Activated T-cell treated with anti-CD3 and anti-CD28 coated beads, Interleukin-2, amount 50 U/mL, for 24 hours (primary cell): Measurements from ENCODE around the gene NTMT1.

ENCODE experiments used
- DNase-seq: peaks from one replicate; pipeline ENCODE4 v3.0.0-alpha.2; 2020
- H3K27ac Mint-ChIP-seq: 2 replicates; pipeline ENCODE4 v1.8.0; 2020; ENCODE audit warnings: mild to moderate bottlenecking, mixed read lengths
- H3K27me3 Mint-ChIP-seq: 2 replicates; pipeline ENCODE4 v1.8.0; 2020; ENCODE audit warnings: mixed read lengths
- H3K36me3 Mint-ChIP-seq: 2 replicates; pipeline ENCODE4 v1.8.0; 2020; ENCODE audit warnings: low read depth, mixed read lengths
- H3K4me1 Mint-ChIP-seq: 2 replicates; pipeline ENCODE4 v1.8.0; 2020; ENCODE audit warnings: low read depth, mixed read lengths
- H3K4me3 Mint-ChIP-seq: 2 replicates; pipeline ENCODE4 v1.8.0; 2020; ENCODE audit warnings: mild to moderate bottlenecking, moderate library complexity, mixed read lengths
- H3K9me3 Mint-ChIP-seq: 2 replicates; pipeline ENCODE4 v1.8.0; 2020; ENCODE audit warnings: mixed read lengths

The NTMT1 gene

GRCh38 chr9:129626079-129626624, at the start of gene NTMT1:
Gene NTMT1 (plus strand): TSS chr9:129626163. CDS start chr9:129632704, 6,541 bp downstream.
- DNase-seq, result peak; percentile 97
- Mint-ChIP-seq H3K4me3 (peak within 1 kb of the TSS; percentile 84), H3K36me3 (peaks cover 52% of the 10 kb centered on the region), H3K27ac (peak within 1 kb of the TSS; percentile 91), H3K9me3 (no peaks in the 10 kb centered on the region), H3K27me3 (peaks cover 9% of the 10 kb centered on the region), H3K4me1 (peaks cover 62% of the 10 kb centered on the region)

- Mint-ChIP-seq H3K27me3 (no peaks in the 10 kb centered on the region), H3K9me3 (peaks cover 7% of the 10 kb centered on the region), H3K4me3 (no peak overlapping the region), H3K4me1 (peaks cover 17% of the 10 kb centered on the region), H3K27ac (no peak overlapping the region), H3K36me3 (no peaks in the 10 kb centered on the region)
- DNase-seq, result no peak
These were observed 49.1 kb upstream of the NTMT1 start for GRCh38 chr9:129576546-129577543.

- peaks cover 40% of the 10 kb centered on the region for H3K4me1 Mint-ChIP-seq
- H3K4me3 Mint-ChIP-seq, result no peak overlapping the region
- DNase-seq, result no peak
- no peaks in the 10 kb centered on the region for H3K36me3 Mint-ChIP-seq
- H3K27ac Mint-ChIP-seq, result no peak overlapping the region
- no peaks in the 10 kb centered on the region for H3K9me3 Mint-ChIP-seq
- no peaks in the 10 kb centered on the region for H3K27me3 Mint-ChIP-seq
These were observed 46.7 kb upstream of the NTMT1 start for GRCh38 chr9:129579294-129579693.

GRCh38 chr9:129580211-129580915, 45.6 kb upstream of the NTMT1 start:
- H3K4me3 Mint-ChIP-seq, result no peak overlapping the region
- no peaks in the 10 kb centered on the region for H3K27me3 Mint-ChIP-seq
- no peaks in the 10 kb centered on the region for H3K36me3 Mint-ChIP-seq
- peaks cover 47% of the 10 kb centered on the region for H3K4me1 Mint-ChIP-seq
- H3K9me3 Mint-ChIP-seq, result no peaks in the 10 kb centered on the region
- no peak overlapping the region for H3K27ac Mint-ChIP-seq
- DNase-seq, result peak; percentile 47

GRCh38 chr9:129581505-129582189, 44.3 kb upstream of the NTMT1 start:
- Mint-ChIP-seq H3K4me3 (no peak overlapping the region), H3K9me3 (no peaks in the 10 kb centered on the region), H3K36me3 (no peaks in the 10 kb centered on the region), H3K27me3 (no peaks in the 10 kb centered on the region), H3K27ac (no peak overlapping the region), H3K4me1 (peaks cover 56% of the 10 kb centered on the region)
- no peak for DNase-seq

- Mint-ChIP-seq H3K27me3 (no peaks in the 10 kb centered on the region), H3K36me3 (no peaks in the 10 kb centered on the region), H3K27ac (no peak overlapping the region), H3K9me3 (no peaks in the 10 kb centered on the region), H3K4me1 (peaks cover 65% of the 10 kb centered on the region), H3K4me3 (no peak overlapping the region)
- no peak for DNase-seq
These were observed 43.1 kb upstream of the NTMT1 start for GRCh38 chr9:129582855-129583254.

- DNase-seq, result no peak
- Mint-ChIP-seq H3K36me3 (no peaks in the 10 kb centered on the region), H3K4me3 (no peak overlapping the region), H3K4me1 (peaks cover 65% of the 10 kb centered on the region), H3K9me3 (no peaks in the 10 kb centered on the region), H3K27ac (peak overlapping the region; percentile 31), H3K27me3 (no peaks in the 10 kb centered on the region)
These were observed 42.5 kb upstream of the NTMT1 start for GRCh38 chr9:129583308-129584038.

GRCh38 chr9:129584136-129584535, 41.8 kb upstream of the NTMT1 start:
- no peaks in the 10 kb centered on the region for H3K9me3 Mint-ChIP-seq

GRCh38 chr9:129585352-129585751, 40.6 kb upstream of the NTMT1 start:
- Mint-ChIP-seq H3K4me3 (no peak overlapping the region), H3K27ac (no peak overlapping the region), H3K36me3 (no peaks in the 10 kb centered on the region), H3K4me1 (peaks cover 53% of the 10 kb centered on the region), H3K27me3 (no peaks in the 10 kb centered on the region), H3K9me3 (no peaks in the 10 kb centered on the region)
- no peak for DNase-seq

More at GRCh38 chr9:129584136-129584535, 41.8 kb upstream of the NTMT1 start:
- no peak overlapping the region for H3K4me3 Mint-ChIP-seq
- H3K36me3 Mint-ChIP-seq, result no peaks in the 10 kb centered on the region
- DNase-seq, result peak; percentile 63
- H3K27ac Mint-ChIP-seq, result peak overlapping the region; percentile 54
- peaks cover 65% of the 10 kb centered on the region for H3K4me1 Mint-ChIP-seq
- no peaks in the 10 kb centered on the region for H3K27me3 Mint-ChIP-seq

- Mint-ChIP-seq H3K27ac (peak overlapping the region; percentile 2), H3K4me1 (peaks cover 48% of the 10 kb centered on the region), H3K36me3 (no peaks in the 10 kb centered on the region), H3K27me3 (no peaks in the 10 kb centered on the region), H3K9me3 (no peaks in the 10 kb centered on the region), H3K4me3 (no peak overlapping the region)
- DNase-seq, result no peak
These were observed 39.7 kb upstream of the NTMT1 start for GRCh38 chr9:129586245-129586644.

- no peak overlapping the region for H3K4me3 Mint-ChIP-seq
- DNase-seq, result no peak
- no peaks in the 10 kb centered on the region for H3K27me3 Mint-ChIP-seq
- peak overlapping the region; percentile 65 for H3K27ac Mint-ChIP-seq
- H3K36me3 Mint-ChIP-seq, result no peaks in the 10 kb centered on the region
- no peaks in the 10 kb centered on the region for H3K9me3 Mint-ChIP-seq
- H3K4me1 Mint-ChIP-seq, result peaks cover 48% of the 10 kb centered on the region
These were observed 39.3 kb upstream of the NTMT1 start for GRCh38 chr9:129586685-129587084.

GRCh38 chr9:129587487-129588262, 38.3 kb upstream of the NTMT1 start:
- Mint-ChIP-seq H3K27ac (no peak overlapping the region), H3K27me3 (no peaks in the 10 kb centered on the region), H3K4me1 (peaks cover 40% of the 10 kb centered on the region), H3K9me3 (no peaks in the 10 kb centered on the region), H3K4me3 (no peak overlapping the region), H3K36me3 (no peaks in the 10 kb centered on the region)
- no peak for DNase-seq

- Mint-ChIP-seq H3K36me3 (no peaks in the 10 kb centered on the region), H3K27me3 (no peaks in the 10 kb centered on the region), H3K9me3 (no peaks in the 10 kb centered on the region), H3K27ac (no peak overlapping the region), H3K4me1 (peaks cover 19% of the 10 kb centered on the region), H3K4me3 (no peak overlapping the region)
- no peak for DNase-seq
These were observed 35.5 kb upstream of the NTMT1 start for GRCh38 chr9:129590466-129590865.
